ENCODE measurements around the gene PXYLP1. TPM values are rescaled to one million over a fixed set of nuclear protein-coding genes. Genes with fewer than 3 reads are reported as not detected.
"Not testable (repeated sequence)": the region's sequence is repeated elsewhere in the genome, so short reads cannot be mapped to it uniquely, and the experiment has no call there.

PXYLP1 gene
- total and polyA plus RNA-seq, 2 donors (not counting 1 experiment from before 2014, with no cell fraction given) = 1.4 to 4.5 TPM

DNA sequence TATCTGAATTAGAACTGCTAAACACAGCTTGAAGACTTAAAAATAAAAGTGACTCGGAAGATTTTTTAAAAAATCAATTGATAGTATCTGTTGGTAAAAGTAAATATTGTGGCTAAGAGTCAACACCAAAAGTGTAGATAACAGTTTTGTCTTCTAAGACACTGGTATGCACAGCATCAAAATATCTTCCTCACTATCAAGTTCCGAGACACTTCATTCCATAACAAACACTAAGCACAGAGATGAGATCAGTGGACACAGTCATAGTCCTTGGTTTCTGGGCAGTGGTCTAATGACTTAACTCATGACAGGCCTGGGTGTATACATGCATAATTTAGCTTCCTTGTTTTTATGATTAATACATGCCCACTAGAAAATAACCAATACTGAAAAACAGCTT, 63.2 kb downstream of the PXYLP1 start:
- Histone ChIP-seq H2AFZ (ENCODE audit: insufficient read depth, low read depth, low read length, poor library complexity, severe bottlenecking) (peak overlapping the region; percentile 74), H3K4me2 (replicated peaks; ENCODE audit: low read depth, low read length, poor library complexity, severe bottlenecking) (peak overlapping the region; percentile 70), H3K9ac (ENCODE audit: low read length) (peak overlapping the region; percentile 62), H3K4me3 (ENCODE audit: control extremely low read depth in 1 of 5, extremely low read depth in 1 of 5, insufficient read depth in 1 of 5, low read depth in 2 of 5, low read length in 4 of 5) (peak overlapping the region in 4 of 5 experiments; percentile 15 to 64 (median 36)), H3K79me2 (ENCODE audit: control insufficient read depth, insufficient read depth, low read length) (no peaks in the 10 kb centered on the region), H3K4me1 (ENCODE audit: control insufficient read depth in 2 of 2, insufficient read depth in 2 of 2, low read length in 2 of 2) (peaks cover 0 to 5% of the 10 kb centered on the region in 2 donors), H3K9me3 (ENCODE audit: control extremely low read depth in 1 of 3, control insufficient read depth in 2 of 3, insufficient read depth in 1 of 3, low read length in 2 of 3) (no peaks in the 10 kb centered on the region), H4K20me1 (ENCODE audit: control insufficient read depth, insufficient read depth, low read length, poor library complexity, severe bottlenecking) (no peaks in the 10 kb centered on the region), H3K36me3 (replicated peaks in 1 of 2; ENCODE audit: control extremely low read depth in 1 of 2, control insufficient read depth in 1 of 2, extremely low read depth in 1 of 2, insufficient read depth in 2 of 2, low read length in 1 of 2) (no peaks in the 10 kb centered on the region), H3K27ac (ENCODE audit: low read length in 2 of 2) (peak overlapping the region in 1 of 2 donors; percentile 54), H3K27me3 (replicated peaks in 1 of 4; ENCODE audit: control extremely low read depth in 1 of 4, control insufficient read depth in 3 of 4, insufficient read depth in 4 of 4, low read length in 3 of 4) (no peaks in the 10 kb centered on the region)
- WGBS (ENCODE audit: insufficient coverage) = no CpG with 5 or more reads among the region's 2 CpGs
- H3K9me3 Mint-ChIP-seq (ENCODE audit: insufficient read depth) = no peaks in the 10 kb centered on the region
- POLR2A ChIA-PET = no interaction called here
- TF ChIP-seq EZH2 (IDR thresholded peaks at IDR 0.05; ENCODE audit: borderline replicate concordance, insufficient read depth, low read depth, low read length, poor library complexity, severe bottlenecking) = no peak
- TF ChIP-seq, protein P1, sequence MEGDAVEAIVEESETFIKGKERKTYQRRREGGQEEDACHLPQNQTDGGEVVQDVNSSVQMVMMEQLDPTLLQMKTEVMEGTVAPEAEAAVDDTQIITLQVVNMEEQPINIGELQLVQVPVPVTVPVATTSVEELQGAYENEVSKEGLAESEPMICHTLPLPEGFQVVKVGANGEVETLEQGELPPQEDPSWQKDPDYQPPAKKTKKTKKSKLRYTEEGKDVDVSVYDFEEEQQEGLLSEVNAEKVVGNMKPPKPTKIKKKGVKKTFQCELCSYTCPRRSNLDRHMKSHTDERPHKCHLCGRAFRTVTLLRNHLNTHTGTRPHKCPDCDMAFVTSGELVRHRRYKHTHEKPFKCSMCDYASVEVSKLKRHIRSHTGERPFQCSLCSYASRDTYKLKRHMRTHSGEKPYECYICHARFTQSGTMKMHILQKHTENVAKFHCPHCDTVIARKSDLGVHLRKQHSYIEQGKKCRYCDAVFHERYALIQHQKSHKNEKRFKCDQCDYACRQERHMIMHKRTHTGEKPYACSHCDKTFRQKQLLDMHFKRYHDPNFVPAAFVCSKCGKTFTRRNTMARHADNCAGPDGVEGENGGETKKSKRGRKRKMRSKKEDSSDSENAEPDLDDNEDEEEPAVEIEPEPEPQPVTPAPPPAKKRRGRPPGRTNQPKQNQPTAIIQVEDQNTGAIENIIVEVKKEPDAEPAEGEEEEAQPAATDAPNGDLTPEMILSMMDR (IDR thresholded peaks at IDR 0.05) = no peak
- no peaks in the 10 kb centered on the region for H3K27me3 Mint-ChIP-seq
- no peak for DNase-seq
- intact Hi-C loops (cut with micrococcal nuclease) = no loop called here
- CTCF ChIA-PET = interaction anchor here (1.0 to 1.3 kb wide), 4 partner anchors 9 to 280 kb away, joined by 3 to 5 read pairs (median 3); partner anchors contain the start of gene PXYLP1
- H3K4me3 Mint-ChIP-seq = peak overlapping the region; percentile 67
- H3K4me1 Mint-ChIP-seq = peaks cover 14% of the 10 kb centered on the region
- ATAC-seq (ENCODE audit: low read depth) = no peak
- no peak overlapping the region for H3K27ac Mint-ChIP-seq

DNA sequence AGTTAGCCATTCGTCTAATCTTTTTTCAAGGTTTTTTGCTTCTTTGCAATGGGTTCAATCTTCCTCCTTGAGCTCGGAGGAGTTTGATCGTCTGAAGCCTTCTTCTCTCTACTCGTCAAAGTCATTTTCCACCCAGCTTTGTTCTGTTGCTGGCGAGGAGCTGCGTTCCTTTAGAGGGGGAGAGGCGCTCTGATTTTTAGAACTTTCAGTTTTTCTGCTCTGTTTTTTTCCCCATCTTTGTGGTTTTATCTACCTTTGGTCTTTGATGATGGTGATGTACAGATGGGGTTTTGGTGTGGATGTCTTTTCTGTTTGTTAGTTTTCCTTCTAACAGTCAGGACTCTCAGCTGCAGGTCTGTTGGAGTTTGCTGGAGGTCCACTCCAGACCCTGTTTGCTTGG, 68.8 kb downstream of the PXYLP1 start:
- CTCF ChIA-PET = interaction anchor here (1.1 to 19.3 kb wide), 3 partner anchors 11 to 157 kb away, joined by 3 to 404 read pairs (median 4); partner anchors contain the start of gene PXYLP1
- H3K9me3 ChIP-seq (ENCODE audit: control extremely low read depth in 1 of 3, control insufficient read depth in 2 of 3, insufficient read depth in 1 of 3, low read length in 2 of 3); H3K27ac Mint-ChIP-seq; H3K27me3 ChIP-seq (replicated peaks in 1 of 4; ENCODE audit: control extremely low read depth in 1 of 4, control insufficient read depth in 3 of 4, insufficient read depth in 4 of 4, low read length in 3 of 4); H3K27me3 Mint-ChIP-seq; H3K36me3 ChIP-seq (replicated peaks in 1 of 2; ENCODE audit: control extremely low read depth in 1 of 2, control insufficient read depth in 1 of 2, extremely low read depth in 1 of 2, insufficient read depth in 2 of 2, low read length in 1 of 2); H3K9ac ChIP-seq (ENCODE audit: low read length); H3K4me1 ChIP-seq (ENCODE audit: control insufficient read depth in 2 of 2, insufficient read depth in 2 of 2, low read length in 2 of 2); H3K4me3 ChIP-seq (ENCODE audit: control extremely low read depth in 1 of 5, extremely low read depth in 1 of 5, insufficient read depth in 1 of 5, low read depth in 2 of 5, low read length in 4 of 5); H3K4me3 Mint-ChIP-seq; intact Hi-C loops (cut with micrococcal nuclease); POLR2A ChIA-PET; H3K79me2 ChIP-seq (ENCODE audit: control insufficient read depth, insufficient read depth, low read length); H2AFZ ChIP-seq (ENCODE audit: insufficient read depth, low read depth, low read length, poor library complexity, severe bottlenecking); H3K4me2 ChIP-seq (replicated peaks; ENCODE audit: low read depth, low read length, poor library complexity, severe bottlenecking); ATAC-seq (ENCODE audit: low read depth); H3K4me1 Mint-ChIP-seq; H3K27ac ChIP-seq (ENCODE audit: low read length in 2 of 2); DNase-seq; H3K9me3 Mint-ChIP-seq (ENCODE audit: insufficient read depth); H4K20me1 ChIP-seq (ENCODE audit: control insufficient read depth, insufficient read depth, low read length, poor library complexity, severe bottlenecking): not testable (repeated sequence)
- WGBS (ENCODE audit: insufficient coverage) = no CpG with 5 or more reads among the region's 7 CpGs

All from B cell (primary cell).